ENCODE results near the gene BRAF.

The BRAF gene

DNA sequence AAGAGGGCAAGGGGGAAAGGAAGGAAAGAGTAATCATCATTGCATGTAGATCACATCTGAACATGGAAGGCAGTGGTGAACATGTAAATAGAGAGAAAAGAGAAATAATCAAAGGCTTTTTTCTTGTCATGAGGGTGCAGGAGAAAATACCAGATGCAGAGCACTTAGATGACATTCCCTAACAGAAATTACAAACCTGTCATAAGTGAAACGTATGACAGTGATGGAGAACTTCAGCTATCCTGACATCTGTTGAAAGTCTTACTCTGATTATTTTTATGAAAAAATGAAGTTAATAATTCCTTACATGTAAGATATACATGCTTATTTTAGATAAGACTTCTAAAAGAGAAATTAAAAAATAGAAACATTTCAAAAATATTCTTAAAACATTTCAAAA, 54.7 kb downstream of the BRAF start:
- TF ChIP-seq, protein P1, sequence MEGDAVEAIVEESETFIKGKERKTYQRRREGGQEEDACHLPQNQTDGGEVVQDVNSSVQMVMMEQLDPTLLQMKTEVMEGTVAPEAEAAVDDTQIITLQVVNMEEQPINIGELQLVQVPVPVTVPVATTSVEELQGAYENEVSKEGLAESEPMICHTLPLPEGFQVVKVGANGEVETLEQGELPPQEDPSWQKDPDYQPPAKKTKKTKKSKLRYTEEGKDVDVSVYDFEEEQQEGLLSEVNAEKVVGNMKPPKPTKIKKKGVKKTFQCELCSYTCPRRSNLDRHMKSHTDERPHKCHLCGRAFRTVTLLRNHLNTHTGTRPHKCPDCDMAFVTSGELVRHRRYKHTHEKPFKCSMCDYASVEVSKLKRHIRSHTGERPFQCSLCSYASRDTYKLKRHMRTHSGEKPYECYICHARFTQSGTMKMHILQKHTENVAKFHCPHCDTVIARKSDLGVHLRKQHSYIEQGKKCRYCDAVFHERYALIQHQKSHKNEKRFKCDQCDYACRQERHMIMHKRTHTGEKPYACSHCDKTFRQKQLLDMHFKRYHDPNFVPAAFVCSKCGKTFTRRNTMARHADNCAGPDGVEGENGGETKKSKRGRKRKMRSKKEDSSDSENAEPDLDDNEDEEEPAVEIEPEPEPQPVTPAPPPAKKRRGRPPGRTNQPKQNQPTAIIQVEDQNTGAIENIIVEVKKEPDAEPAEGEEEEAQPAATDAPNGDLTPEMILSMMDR (IDR thresholded peaks at IDR 0.05), result no peak
- H3K36me3 ChIP-seq, result no peaks in the 10 kb centered on the region
- H3K4me3 ChIP-seq (ENCODE audit: low read depth in 1 of 2, low read length in 1 of 2), result no peak overlapping the region
- H3K4me1 ChIP-seq (ENCODE audit: control insufficient read depth in 1 of 2, insufficient read depth in 1 of 2, low read depth in 1 of 2, low read length in 1 of 2), result peaks cover 37 to 50% of the 10 kb centered on the region in 2 experiments
- no peaks in the 10 kb centered on the region for H3K9me3 ChIP-seq
- peak overlapping the region; percentile 32 for H3K27ac ChIP-seq
- no peaks in the 10 kb centered on the region for H3K27me3 ChIP-seq

DNA sequence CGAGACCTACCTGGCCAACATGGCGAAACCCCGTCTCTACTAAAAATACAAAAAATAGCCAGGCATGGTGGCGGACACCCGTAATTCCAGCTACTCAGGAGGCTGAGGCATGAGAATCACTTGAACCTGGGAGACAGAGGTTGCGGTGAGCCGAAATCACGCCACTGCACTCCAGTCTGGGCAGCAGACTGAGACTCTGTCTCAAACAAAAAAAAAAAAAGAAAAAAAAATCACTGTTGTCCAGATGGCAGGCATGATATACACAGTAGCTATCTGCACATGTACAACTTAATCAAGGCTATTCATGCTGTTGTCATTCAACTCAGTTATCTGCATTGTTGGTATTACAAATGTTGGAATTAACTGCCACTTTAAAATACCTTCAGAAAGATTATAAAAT, 55.3 kb downstream of the BRAF start:
- Histone ChIP-seq H3K9me3 (no peaks in the 10 kb centered on the region), H3K4me1 (ENCODE audit: control insufficient read depth in 1 of 2, insufficient read depth in 1 of 2, low read depth in 1 of 2, low read length in 1 of 2) (peaks cover 38 to 50% of the 10 kb centered on the region in 2 experiments), H3K36me3 (no peaks in the 10 kb centered on the region), H3K4me3 (ENCODE audit: low read depth in 1 of 2, low read length in 1 of 2) (no peak overlapping the region), H3K27me3 (no peaks in the 10 kb centered on the region), H3K27ac (no peak overlapping the region)
- TF ChIP-seq, protein P1 (IDR thresholded peaks at IDR 0.05), result no peak

DNA sequence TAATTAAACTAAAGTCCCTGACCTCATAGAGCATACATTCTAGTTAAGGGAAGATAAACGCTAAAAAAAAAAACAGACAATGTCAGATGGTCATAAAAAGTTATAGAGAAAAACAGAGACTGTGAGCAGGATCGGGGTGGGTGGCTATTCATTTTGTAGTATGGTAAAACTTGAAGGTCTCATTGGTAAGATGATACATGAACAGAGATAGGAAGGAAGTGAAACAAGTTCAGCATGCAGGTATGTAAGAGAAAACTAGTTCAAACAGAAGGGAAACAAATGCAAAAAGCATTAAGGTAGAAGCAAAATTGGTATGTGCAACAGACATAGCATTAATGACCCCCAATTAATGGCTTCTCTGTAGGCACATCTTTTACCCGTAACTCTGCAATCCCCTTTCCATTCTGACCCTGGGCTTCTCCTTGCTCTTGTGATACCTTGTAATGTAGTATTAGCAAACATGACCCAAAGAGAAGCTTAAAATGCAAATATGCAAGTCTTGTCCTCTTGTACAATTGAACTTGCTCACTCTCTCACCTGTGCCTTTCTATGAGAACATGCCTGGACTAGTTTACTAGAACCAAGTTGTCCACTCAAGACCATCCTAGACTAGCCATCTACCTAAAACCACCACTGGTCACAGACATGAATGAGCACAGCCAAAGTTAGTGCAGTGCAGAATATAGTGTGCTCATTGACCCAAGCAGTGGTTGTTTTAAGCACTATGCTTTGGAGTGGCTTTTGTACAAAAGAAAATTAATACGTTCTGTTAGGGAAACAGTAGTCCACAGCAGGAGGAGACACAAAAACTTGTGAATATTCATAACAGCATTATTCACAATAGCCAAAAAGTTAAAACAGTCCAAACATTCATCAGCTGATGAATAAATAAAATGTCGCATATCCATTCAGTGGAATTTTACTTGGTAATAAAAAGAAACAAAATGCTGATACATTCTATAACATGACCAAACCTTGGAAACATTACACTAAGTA, 57.0 kb downstream of the BRAF start:
- H3K27me3 ChIP-seq, result no peaks in the 10 kb centered on the region
- no peaks in the 10 kb centered on the region for H3K9me3 ChIP-seq
- no peaks in the 10 kb centered on the region for H3K36me3 ChIP-seq
- H3K4me1 ChIP-seq (ENCODE audit: control insufficient read depth in 1 of 2, insufficient read depth in 1 of 2, low read depth in 1 of 2, low read length in 1 of 2), result peaks cover 54 to 62% of the 10 kb centered on the region in 2 experiments
- TF ChIP-seq, protein P1 (IDR thresholded peaks at IDR 0.05), result no peak
- H3K4me3 ChIP-seq (ENCODE audit: low read depth in 1 of 2, low read length in 1 of 2), result no peak overlapping the region
- no peak overlapping the region for H3K27ac ChIP-seq

DNA sequence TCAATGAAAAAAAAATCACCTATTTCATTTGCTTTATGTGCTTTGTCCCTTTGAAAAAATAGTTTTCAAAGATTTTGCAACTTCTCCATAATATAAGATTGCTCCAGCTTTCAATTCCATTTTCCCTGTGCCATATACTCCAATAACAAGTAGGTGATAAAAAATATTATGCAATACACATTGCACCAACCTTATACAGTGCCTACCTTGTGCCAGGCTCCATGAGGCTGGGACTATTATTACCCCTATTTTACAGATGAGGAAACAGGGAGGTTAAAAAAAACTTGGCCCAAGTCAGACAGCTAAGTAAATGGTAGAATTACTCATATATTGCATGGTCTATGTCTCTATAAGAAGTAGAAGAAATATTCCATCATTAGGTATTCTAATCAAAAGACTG, 57.8 kb downstream of the BRAF start:
- TF ChIP-seq, protein P1 (IDR thresholded peaks at IDR 0.05), result no peak
- H3K4me3 ChIP-seq (ENCODE audit: low read depth in 1 of 2, low read length in 1 of 2), result no peak overlapping the region
- H3K4me1 ChIP-seq (ENCODE audit: control insufficient read depth in 1 of 2, insufficient read depth in 1 of 2, low read depth in 1 of 2, low read length in 1 of 2), result peaks cover 54 to 62% of the 10 kb centered on the region in 2 experiments
- H3K9me3 ChIP-seq, result no peaks in the 10 kb centered on the region
- H3K27ac ChIP-seq, result no peak overlapping the region
- no peaks in the 10 kb centered on the region for H3K27me3 ChIP-seq
- no peaks in the 10 kb centered on the region for H3K36me3 ChIP-seq

DNA sequence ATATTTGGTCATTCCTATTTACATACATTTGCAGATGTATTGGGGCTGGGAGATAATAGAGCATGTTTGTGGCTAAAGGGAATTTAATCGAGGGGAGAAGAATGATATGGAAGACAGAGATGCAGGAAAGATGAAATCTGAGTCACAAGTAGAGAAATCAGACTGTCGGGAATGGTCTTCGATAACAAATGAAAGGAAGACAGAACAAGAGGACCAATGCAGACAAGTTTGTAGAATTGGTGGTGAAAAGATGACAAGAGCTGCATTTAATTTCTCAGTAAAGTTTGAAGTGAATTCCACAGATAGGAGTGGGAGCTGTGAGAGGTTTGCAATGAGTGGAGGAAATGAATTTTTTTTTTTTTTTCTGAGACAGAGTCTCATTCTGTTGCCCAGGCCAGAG, 60.0 kb downstream of the BRAF start:
- TF ChIP-seq, protein P1 (IDR thresholded peaks at IDR 0.05), result no peak
- Histone ChIP-seq H3K27me3 (no peaks in the 10 kb centered on the region), H3K4me3 (ENCODE audit: low read depth in 1 of 2, low read length in 1 of 2) (no peak overlapping the region), H3K27ac (peak overlapping the region; percentile 65), H3K9me3 (no peaks in the 10 kb centered on the region), H3K36me3 (no peaks in the 10 kb centered on the region), H3K4me1 (ENCODE audit: control insufficient read depth in 1 of 2, insufficient read depth in 1 of 2, low read depth in 1 of 2, low read length in 1 of 2) (peaks cover 44 to 57% of the 10 kb centered on the region in 2 experiments)
